Ishikawa (cell line): ENCODE measurements around the gene CHN2.

Source experiments
- EP300 ChIP-seq: IDR thresholded peaks from 2 replicates; pipeline ENCODE4 v1.6.1; 2012; ENCODE audit warnings: borderline replicate concordance
- MAX ChIP-seq: IDR thresholded peaks from 2 replicates; pipeline ENCODE4 v1.6.1; 2012
- NFIC ChIP-seq: IDR thresholded peaks from 2 replicates; pipeline ENCODE4 v1.6.1; 2012
- REST ChIP-seq: IDR thresholded peaks from 2 replicates; pipeline ENCODE4 v1.6.1; 2012; ENCODE audit warnings: low read depth, mild to moderate bottlenecking
- TAF1 ChIP-seq: IDR thresholded peaks from 2 replicates; pipeline ENCODE4 v1.6.1; 2012; ENCODE audit warnings: low read depth, mild to moderate bottlenecking
- TCF12 ChIP-seq: IDR thresholded peaks from 2 replicates; pipeline ENCODE4 v1.6.1; 2012; ENCODE audit warnings: low read depth

- TF ChIP-seq NFIC, result no peak
- TF ChIP-seq REST, result no peak
- TF ChIP-seq EP300, result no peak
- TF ChIP-seq TCF12, result no peak
- no peak for TF ChIP-seq TAF1
- no peak for TF ChIP-seq MAX
Observed at GRCh38 chr7:29161231-29161630, 33.3 kb upstream of the CHN2 start.
